Keratinocyte (primary cell): ENCODE measurements around the gene TCERG1L. TPM values are rescaled to one million over a fixed set of nuclear protein-coding genes. Genes with fewer than 3 reads are reported as not detected.

Experiments
- DNase-seq: peaks from one replicate; pipeline ENCODE4 v3.0.0-alpha.2; 2011; ENCODE audit warnings: low read depth, missing footprints, low spot score
- FAIRE-seq: peaks from 2 replicates; lab custom pipeline; 2011; peaks lifted over from hg19 to GRCh38; lab: Jason Lieb, UNC
- H2AFZ ChIP-seq: 2 replicates; pipeline ENCODE4 v1.6.0; 2012; ENCODE audit warnings: low read length, control low read depth, inconsistent platforms; ENCODE audit not compliant: control insufficient read depth
- H3K27ac ChIP-seq: 2 replicates; pipeline ENCODE4 v1.5.1; 2011; ENCODE audit warnings: low read length; ENCODE audit not compliant: control insufficient read depth, insufficient read depth
- H3K27me3 ChIP-seq: 3 replicates; pipeline ENCODE4 v1.6.0; 2011; ENCODE audit warnings: low read length; ENCODE audit not compliant: control insufficient read depth, insufficient read depth; ENCODE audit errors: extremely low read depth
- H3K36me3 ChIP-seq, 2 experiments: 2 replicates in 1 of 2; 3 replicates in 1 of 2; pipeline ENCODE4 v1.5.1; 2011; ENCODE audit warnings: low read length in 2 of 2, mild to moderate bottlenecking in 1 of 2; ENCODE audit not compliant: control insufficient read depth in 2 of 2, insufficient read depth in 2 of 2; ENCODE audit errors: extremely low read depth in 1 of 2
- H3K4me1 ChIP-seq: 3 replicates; pipeline ENCODE4 v1.5.1; 2011; ENCODE audit warnings: low read length; ENCODE audit not compliant: control insufficient read depth, insufficient read depth; ENCODE audit errors: extremely low read depth
- H3K4me2 ChIP-seq: 3 replicates; pipeline ENCODE4 v1.6.0; 2011; ENCODE audit warnings: low read depth, low read length; ENCODE audit not compliant: control insufficient read depth, insufficient read depth; ENCODE audit errors: extremely low read depth
- H3K4me3 ChIP-seq, 3 experiments: fragments of 200-600 bp in 1 of 3; sonication (generic) in 1 of 3; 2 replicates in 2 of 3; 3 replicates in 1 of 3; pipeline ENCODE4 v1.5.1; 2011 to 2016; ENCODE audit warnings: low read length in 3 of 3, mild to moderate bottlenecking in 3 of 3, control low read depth in 2 of 3, inconsistent platforms in 1 of 3, low read depth in 1 of 3, mixed read lengths in 1 of 3, mixed run types in 1 of 3, moderate library complexity in 1 of 3; ENCODE audit not compliant: control insufficient read depth in 2 of 3, insufficient read depth in 2 of 3; ENCODE audit errors: extremely low read depth in 1 of 3
- H3K79me2 ChIP-seq: 2 replicates; pipeline ENCODE4 v1.6.0; 2012; ENCODE audit warnings: low read length; ENCODE audit not compliant: control insufficient read depth, insufficient read depth
- H3K9ac ChIP-seq: 3 replicates; pipeline ENCODE4 v1.6.0; 2011; ENCODE audit warnings: low read length; ENCODE audit not compliant: control insufficient read depth, insufficient read depth; ENCODE audit errors: extremely low read depth
- H3K9me1 ChIP-seq: 3 replicates; pipeline ENCODE4 v1.6.0; 2011; ENCODE audit warnings: low read length; ENCODE audit not compliant: control insufficient read depth, insufficient read depth; ENCODE audit errors: extremely low read depth
- H3K9me3 ChIP-seq: 2 replicates; pipeline ENCODE4 v1.5.1; 2012; ENCODE audit warnings: low read depth, low read length; ENCODE audit not compliant: control insufficient read depth
- H4K20me1 ChIP-seq: 3 replicates; pipeline ENCODE4 v1.6.0; 2011; ENCODE audit warnings: low read length; ENCODE audit not compliant: control insufficient read depth, insufficient read depth; ENCODE audit errors: extremely low read depth
- EZH2 ChIP-seq: IDR thresholded peaks from one replicate; pipeline ENCODE4 v1.6.1; 2012; ENCODE audit warnings: inconsistent platforms, mild to moderate bottlenecking, low read length, moderate library complexity
- dilution Hi-C: fragments of 300-500 bp; cut with MboI; formaldehyde crosslinking; loops from one replicate; pipeline ENCODE4 v1.7.0; 2020; ENCODE audit warnings: low sequenced_read_pairs; ENCODE audit not compliant: extremely low pct_ligation_motif_present
- polyA plus RNA-seq, 5 experiments: library from polyadenylated mRNA; depleted of rRNA in 3 of 5; stranded (reverse) in 3 of 5; stranded (forward) in 1 of 5; unstranded in 1 of 5; fragments of >200 nt; gene quantifications; 1 replicate in 1 of 5; 2 replicates in 3 of 5; 3 replicates in 1 of 5; pipeline versions ENCODE4 v1.2.1 to v1.2.3, GENCODE V29; 2011 to 2012; ENCODE audit warnings: missing spikeins in 2 of 5, low read depth in 1 of 5, low replicate concordance in 1 of 5
- TF ChIP-seq, protein P1 (sequence below), 3 experiments: IDR thresholded peaks in 1 of 3; conservative IDR thresholded peaks in 1 of 3; optimal IDR thresholded peaks in 1 of 3; 2 replicates in 2 of 3; 3 replicates in 1 of 3; pipeline versions ENCODE3 to v1.5.1; 2011; ENCODE audit warnings: low read length in 3 of 3, mild to moderate bottlenecking in 3 of 3, moderate library complexity in 2 of 3, control low read depth in 1 of 3, inconsistent platforms in 1 of 3; ENCODE audit not compliant: insufficient read depth in 2 of 3; ENCODE audit errors: extremely low read depth in 1 of 3

The TCERG1L gene
- polyA plus RNA-seq, 1 donor (not counting 4 experiments of a cell fraction or from before 2014, with no cell fraction given): not detected

DNA sequence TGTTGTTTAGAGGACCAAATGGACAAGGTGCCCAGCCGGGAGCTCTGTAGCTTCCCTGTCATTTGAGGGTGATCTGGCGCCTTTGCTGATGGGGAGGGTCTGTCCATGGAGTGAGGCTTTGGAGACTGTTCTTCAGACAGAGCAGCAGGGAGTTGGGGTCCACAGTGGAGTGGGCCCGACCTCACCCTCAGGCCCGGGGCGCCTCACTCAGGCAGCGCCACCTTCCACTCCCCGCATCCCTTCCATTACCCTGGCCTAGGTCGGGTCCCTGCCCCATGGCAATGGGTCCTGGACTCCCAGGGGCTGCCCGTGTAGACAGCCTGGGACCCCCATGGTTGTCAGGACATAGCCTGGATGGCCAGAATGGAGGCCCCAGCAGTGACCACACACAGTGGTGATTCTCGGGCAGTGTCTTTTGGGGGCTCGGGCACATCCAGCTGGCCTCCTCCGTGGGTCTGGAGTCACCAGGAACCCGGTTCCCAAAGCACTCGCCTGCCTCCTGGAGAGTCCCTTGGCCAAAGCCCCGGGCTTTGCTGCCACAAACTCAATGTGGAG, 38.5 kb downstream of the TCERG1L start:
- no peak for FAIRE-seq
- dilution Hi-C loops: no loop called here

DNA sequence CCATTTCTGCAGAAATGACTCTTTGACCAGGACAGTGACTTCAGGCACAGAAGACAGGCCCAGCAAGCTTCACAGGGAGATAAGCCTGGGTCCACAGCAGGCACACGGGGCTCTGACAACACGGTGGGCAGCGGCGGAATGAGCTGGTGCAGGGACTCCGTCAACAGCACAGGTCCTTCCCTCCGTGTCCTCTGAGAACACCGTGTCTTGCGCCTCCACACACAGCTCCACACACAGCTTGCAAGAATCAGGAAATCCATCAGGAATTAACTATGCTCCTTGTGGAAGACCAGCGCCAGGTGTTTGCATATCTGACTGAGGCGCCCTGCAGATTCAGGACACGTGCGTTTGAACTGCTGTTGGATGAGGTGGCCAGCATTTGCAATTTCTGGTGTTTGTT, 39.6 kb downstream of the TCERG1L start:
- DNase-seq: no peak
- H3K79me2 ChIP-seq: no peaks in the 10 kb centered on the region
- no peak overlapping the region for H3K27ac ChIP-seq
- H3K9me3 ChIP-seq: peaks cover 6% of the 10 kb centered on the region
- no peaks in the 10 kb centered on the region for H3K27me3 ChIP-seq
- no peak for TF ChIP-seq EZH2
- TF ChIP-seq, protein P1, sequence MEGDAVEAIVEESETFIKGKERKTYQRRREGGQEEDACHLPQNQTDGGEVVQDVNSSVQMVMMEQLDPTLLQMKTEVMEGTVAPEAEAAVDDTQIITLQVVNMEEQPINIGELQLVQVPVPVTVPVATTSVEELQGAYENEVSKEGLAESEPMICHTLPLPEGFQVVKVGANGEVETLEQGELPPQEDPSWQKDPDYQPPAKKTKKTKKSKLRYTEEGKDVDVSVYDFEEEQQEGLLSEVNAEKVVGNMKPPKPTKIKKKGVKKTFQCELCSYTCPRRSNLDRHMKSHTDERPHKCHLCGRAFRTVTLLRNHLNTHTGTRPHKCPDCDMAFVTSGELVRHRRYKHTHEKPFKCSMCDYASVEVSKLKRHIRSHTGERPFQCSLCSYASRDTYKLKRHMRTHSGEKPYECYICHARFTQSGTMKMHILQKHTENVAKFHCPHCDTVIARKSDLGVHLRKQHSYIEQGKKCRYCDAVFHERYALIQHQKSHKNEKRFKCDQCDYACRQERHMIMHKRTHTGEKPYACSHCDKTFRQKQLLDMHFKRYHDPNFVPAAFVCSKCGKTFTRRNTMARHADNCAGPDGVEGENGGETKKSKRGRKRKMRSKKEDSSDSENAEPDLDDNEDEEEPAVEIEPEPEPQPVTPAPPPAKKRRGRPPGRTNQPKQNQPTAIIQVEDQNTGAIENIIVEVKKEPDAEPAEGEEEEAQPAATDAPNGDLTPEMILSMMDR (optimal IDR thresholded peaks at IDR 0.05 in 1 of 3, IDR thresholded peaks at IDR 0.05 in 1 of 3, conservative IDR thresholded peaks at IDR 0.05 in 1 of 3; ENCODE audit: extremely low read depth in 1 of 3, insufficient read depth in 2 of 3, low read length in 3 of 3): no peak
- H3K4me3 ChIP-seq: no peak overlapping the region
- H3K9me1 ChIP-seq: no peaks in the 10 kb centered on the region
- no peaks in the 10 kb centered on the region for H4K20me1 ChIP-seq
- no peak overlapping the region for H2AFZ ChIP-seq
- FAIRE-seq: no peak
- no peaks in the 10 kb centered on the region for H3K36me3 ChIP-seq
- H3K9ac ChIP-seq: no peak overlapping the region
- no peaks in the 10 kb centered on the region for H3K4me1 ChIP-seq
- dilution Hi-C loops: no loop called here
- H3K4me2 ChIP-seq: no peak overlapping the region

More for the DNA sequence above, 38.5 kb downstream of the TCERG1L start:
- Histone ChIP-seq H3K4me3 (no peak overlapping the region), H3K27ac (no peak overlapping the region), H3K9ac (no peak overlapping the region), H3K79me2 (no peaks in the 10 kb centered on the region), H3K4me2 (no peak overlapping the region), H4K20me1 (no peaks in the 10 kb centered on the region), H3K4me1 (no peaks in the 10 kb centered on the region), H3K9me1 (no peaks in the 10 kb centered on the region), H3K27me3 (no peaks in the 10 kb centered on the region), H3K36me3 (no peaks in the 10 kb centered on the region), H3K9me3 (peaks cover 2% of the 10 kb centered on the region), H2AFZ (no peak overlapping the region)
- no peak for TF ChIP-seq EZH2
- TF ChIP-seq, protein P1 (optimal IDR thresholded peaks at IDR 0.05 in 1 of 3, IDR thresholded peaks at IDR 0.05 in 1 of 3, conservative IDR thresholded peaks at IDR 0.05 in 1 of 3; ENCODE audit: extremely low read depth in 1 of 3, insufficient read depth in 2 of 3, low read length in 3 of 3): no peak
- no peak for DNase-seq
